Stomach (tissue), 4 donors: Measurements from ENCODE around the gene CDC37L1.

Experiments
- EP300 ChIP-seq: sonication (generic); formaldehyde crosslinking; IDR thresholded peaks from one replicate; pipeline ENCODE4 v1.6.1; 2017; ENCODE audit warnings: antibody characterized with exemption
- TF ChIP-seq, protein P1 (sequence below), 7 experiments: fragments of 450-650 bp in 4 of 7; fragments of 200-600 bp in 3 of 7; sonication (generic) in 3 of 7; IDR thresholded peaks; one replicate each; pipeline ENCODE4 v1.5.1; 2016 to 2019; ENCODE audit warnings: antibody characterized with exemption in 7 of 7, control low read depth in 2 of 7, mild to moderate bottlenecking in 1 of 7

- TF ChIP-seq, protein P1, sequence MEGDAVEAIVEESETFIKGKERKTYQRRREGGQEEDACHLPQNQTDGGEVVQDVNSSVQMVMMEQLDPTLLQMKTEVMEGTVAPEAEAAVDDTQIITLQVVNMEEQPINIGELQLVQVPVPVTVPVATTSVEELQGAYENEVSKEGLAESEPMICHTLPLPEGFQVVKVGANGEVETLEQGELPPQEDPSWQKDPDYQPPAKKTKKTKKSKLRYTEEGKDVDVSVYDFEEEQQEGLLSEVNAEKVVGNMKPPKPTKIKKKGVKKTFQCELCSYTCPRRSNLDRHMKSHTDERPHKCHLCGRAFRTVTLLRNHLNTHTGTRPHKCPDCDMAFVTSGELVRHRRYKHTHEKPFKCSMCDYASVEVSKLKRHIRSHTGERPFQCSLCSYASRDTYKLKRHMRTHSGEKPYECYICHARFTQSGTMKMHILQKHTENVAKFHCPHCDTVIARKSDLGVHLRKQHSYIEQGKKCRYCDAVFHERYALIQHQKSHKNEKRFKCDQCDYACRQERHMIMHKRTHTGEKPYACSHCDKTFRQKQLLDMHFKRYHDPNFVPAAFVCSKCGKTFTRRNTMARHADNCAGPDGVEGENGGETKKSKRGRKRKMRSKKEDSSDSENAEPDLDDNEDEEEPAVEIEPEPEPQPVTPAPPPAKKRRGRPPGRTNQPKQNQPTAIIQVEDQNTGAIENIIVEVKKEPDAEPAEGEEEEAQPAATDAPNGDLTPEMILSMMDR (IDR thresholded peaks at IDR 0.05), result no peak
- TF ChIP-seq EP300, result no peak
Observed at GRCh38 chr9:4713849-4714248, 34.5 kb downstream of the CDC37L1 start.
